D721Med (cell line): ENCODE measurements around the gene ATP1A4.

Experiments used
- DNase-seq: peaks from one replicate; pipeline ENCODE4 v3.0.0; 2011; ENCODE audit warnings: low spot score; ENCODE audit not compliant: insufficient read length
- FAIRE-seq: peaks from 2 replicates; lab custom pipeline; 2011; peaks lifted over from hg19 to GRCh38; lab: Jason Lieb, UNC
- CTCF ChIP-seq: IDR thresholded peaks from 2 replicates; pipeline ENCODE4 v1.5.1; 2012; ENCODE audit warnings: mild to moderate bottlenecking, control low read depth; ENCODE audit not compliant: insufficient read depth; ENCODE audit errors: missing control alignments

Gene ATP1A4

DNA sequence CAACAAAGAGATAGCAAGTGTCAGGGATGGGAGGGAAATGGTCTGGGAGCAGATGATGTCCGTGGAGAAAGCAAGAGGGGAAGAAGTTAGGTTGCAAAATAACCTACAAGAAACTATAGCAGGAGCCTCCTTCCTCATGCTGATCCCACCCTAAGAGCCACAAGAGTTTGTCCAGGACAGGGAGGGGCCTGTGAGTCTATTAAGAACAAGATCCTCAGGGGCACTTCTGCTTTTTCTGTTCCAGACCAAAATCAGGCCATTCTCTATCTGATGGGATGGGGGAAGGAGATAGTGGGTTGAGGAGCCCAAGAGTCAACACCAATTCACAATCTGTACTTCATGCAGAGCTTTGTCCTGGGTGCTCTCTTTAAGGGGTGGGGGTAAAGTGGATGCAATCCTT lies 7.7 kb upstream of the ATP1A4 start:
- FAIRE-seq (no peak), DNase-seq (no peak)
- TF ChIP-seq CTCF = no peak

DNA sequence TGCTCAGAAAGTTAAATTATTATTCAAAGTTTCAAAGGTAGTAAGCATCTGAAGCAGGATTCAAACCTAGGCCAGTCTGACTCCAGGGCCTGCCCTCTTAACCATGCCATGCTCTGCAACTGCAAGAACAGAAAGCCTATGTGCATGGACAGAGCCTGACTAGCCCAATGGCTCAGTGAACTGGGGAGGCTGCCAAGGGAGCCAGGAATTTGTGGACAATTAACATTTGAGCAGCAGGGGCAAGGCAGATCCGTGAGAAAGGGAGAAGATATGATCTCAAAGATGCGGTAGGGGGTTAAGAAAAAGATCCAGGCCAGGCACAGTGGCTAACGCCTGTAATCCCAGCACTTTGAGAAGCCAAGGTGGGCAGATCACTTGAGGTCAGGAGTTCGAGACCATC lies 6.5 kb upstream of the ATP1A4 start:
- DNase-seq = no peak
- TF ChIP-seq CTCF = no peak
- FAIRE-seq = no peak

GRCh38 chr1:160146107-160146506 lies 5.3 kb upstream of the ATP1A4 start:
- FAIRE-seq (no peak), DNase-seq (no peak)
- no peak for TF ChIP-seq CTCF

- FAIRE-seq = no peak
- TF ChIP-seq CTCF = no peak
- no peak for DNase-seq
These were observed 3.3 kb upstream of the ATP1A4 start for GRCh38 chr1:160148121-160148520.

GRCh38 chr1:160149233-160149632 lies 2.2 kb upstream of the ATP1A4 start:
- TF ChIP-seq CTCF = no peak
- FAIRE-seq = no peak
- DNase-seq = no peak

- no peak for DNase-seq
- no peak for TF ChIP-seq CTCF
- no peak for FAIRE-seq
These were observed 1.7 kb upstream of the ATP1A4 start for GRCh38 chr1:160149716-160150115.

DNA sequence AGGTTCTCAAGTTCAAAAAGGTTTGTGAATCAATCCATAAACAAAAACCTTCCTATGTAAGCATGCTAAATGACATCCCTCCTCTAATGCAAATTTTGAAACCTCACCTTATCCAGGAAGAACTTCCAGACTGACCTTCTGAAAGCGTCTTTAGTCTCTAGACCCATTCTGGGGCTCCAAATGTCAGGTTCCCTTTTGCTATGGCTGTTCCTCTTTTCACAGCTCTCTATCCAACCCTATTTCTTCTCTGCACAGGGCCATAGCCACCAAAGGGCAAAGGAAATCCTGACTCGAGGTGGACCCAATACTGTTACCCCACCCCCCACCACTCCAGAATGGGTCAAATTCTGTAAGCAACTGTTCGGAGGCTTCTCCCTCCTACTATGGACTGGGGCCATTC lies 3.4 kb downstream of the ATP1A4 start:
- DNase-seq (no peak), FAIRE-seq (no peak)
- TF ChIP-seq CTCF = no peak
